HepG2 (cell line): ENCODE data around the gene NHP2. TPM values are rescaled to one million over a fixed set of nuclear protein-coding genes. Genes with fewer than 3 reads are reported as not detected.

Experiments
- ATAC-seq: fragments of 200-7000 bp; cut with Tn5 transposase; 3 replicates; pipeline ENCODE4 v1.9.1; 2020; ENCODE audit warnings: mild to moderate bottlenecking, moderate library complexity
- BruUV-seq: library from RNA; stranded (reverse); fragments of 400-500 nt; replicated peaks from 2 replicates; lab custom pipeline; 2021; lab: Mats Ljungman, UMichigan
- CTCF ChIA-PET: fragments of 300-600 bp; formaldehyde crosslinking; extraction: SDS; loops from one replicate; lab custom pipeline; 2021; ENCODE audit warnings: low total read pairs, inconsistent platforms, low intra/inter-chr PET ratio; lab: Yijun Ruan, JAX
- POLR2A ChIA-PET: fragments of 350-600 bp; sonication (Branson Sonifier 250); formaldehyde crosslinking; loops from one replicate; lab custom pipeline; 2020; ENCODE audit warnings: antibody characterized with exemption, inconsistent platforms; lab: Yijun Ruan, JAX
- DNase-seq: peaks from one replicate; pipeline ENCODE4 v3.0.0-alpha.2; 2015; ENCODE audit warnings: low spot score
- FAIRE-seq: peaks from 3 replicates; lab custom pipeline; 2011; peaks lifted over from hg19 to GRCh38; lab: Jason Lieb, UNC
- H2AFZ ChIP-seq: one replicate; pipeline ENCODE4 v1.6.1; 2011; ENCODE audit warnings: low read length, inconsistent platforms
- H3K27ac ChIP-seq: fragments of 300-600 bp; 3 replicates; pipeline ENCODE4 v1.8.0; 2011; ENCODE audit warnings: mixed run types, mild to moderate bottlenecking, mixed read lengths, low read length, inconsistent platforms; ENCODE audit not compliant: insufficient read depth; ENCODE audit errors: extremely low read length
- H3K27me3 ChIP-seq, 2 experiments: fragments of 200-600 bp in 1 of 2; 2 replicates in 1 of 2; 3 replicates in 1 of 2; pipeline versions ENCODE4 v1.6.0 to v1.8.0; 2011; ENCODE audit warnings: low read length in 2 of 2, mild to moderate bottlenecking in 2 of 2, moderate library complexity in 2 of 2, inconsistent platforms in 1 of 2; ENCODE audit not compliant: insufficient read depth in 2 of 2, control insufficient read depth in 1 of 2
- H3K36me3 ChIP-seq, 2 experiments: fragments of 200-600 bp in 1 of 2; replicated peaks in 1 of 2; 2 replicates in 1 of 2; 3 replicates in 1 of 2; pipeline versions ENCODE4 v1.5.1 to v1.8.0; 2011; ENCODE audit warnings: low read length in 2 of 2, inconsistent platforms in 1 of 2; ENCODE audit not compliant: insufficient read depth in 2 of 2, control insufficient read depth in 1 of 2
- H3K4me1 ChIP-seq: 2 replicates; pipeline ENCODE4 v1.5.1; 2012; ENCODE audit warnings: low read length, inconsistent platforms; ENCODE audit not compliant: insufficient read depth
- H3K4me2 ChIP-seq: 2 replicates; pipeline ENCODE4 v1.6.0; 2011; ENCODE audit warnings: low read depth, low read length, inconsistent platforms
- H3K4me3 ChIP-seq, 3 experiments: fragments of 200-600 bp in 1 of 3; sonication (generic), shearing (Covaris generic) in 1 of 3; replicated peaks in 1 of 3; 2 replicates each; pipeline ENCODE4 v1.5.1; 2011 to 2016; ENCODE audit warnings: low read length in 3 of 3, inconsistent platforms in 2 of 3, low read depth in 2 of 3, mild to moderate bottlenecking in 2 of 3, control low read depth in 1 of 3, mixed read lengths in 1 of 3; ENCODE audit not compliant: insufficient read depth in 1 of 3
- H3K79me2 ChIP-seq: one replicate; pipeline ENCODE4 v1.6.1; 2011; ENCODE audit warnings: low read length, inconsistent platforms; ENCODE audit not compliant: insufficient read depth
- H3K9ac ChIP-seq: 2 replicates; pipeline ENCODE4 v1.6.0; 2011; ENCODE audit warnings: mild to moderate bottlenecking, low read depth, low read length, inconsistent platforms; ENCODE audit not compliant: insufficient read depth
- H3K9me3 ChIP-seq: 2 replicates; pipeline ENCODE4 v1.5.1; 2012; ENCODE audit warnings: mild to moderate bottlenecking, low read length
- H4K20me1 ChIP-seq: 2 replicates; pipeline ENCODE4 v1.6.0; 2011; ENCODE audit warnings: inconsistent platforms, mild to moderate bottlenecking, low read length, moderate library complexity; ENCODE audit not compliant: insufficient read depth
- IRF2 ChIP-seq: IDR thresholded peaks from 2 replicates; pipeline ENCODE4 v1.6.1; 2018; ENCODE audit warnings: missing genetic modification reagents, missing compliant biosample characterization
- NR1H2 ChIP-seq: sonication (generic); formaldehyde crosslinking; IDR thresholded peaks from 2 replicates; pipeline ENCODE4 v1.8.1; 2022; ENCODE audit warnings: low read depth, missing genetic modification reagents, borderline replicate concordance
- ZNF782 ChIP-seq: sonication (generic); formaldehyde crosslinking; IDR thresholded peaks from 2 replicates; pipeline ENCODE4 v1.4.0; 2020; ENCODE audit warnings: missing genetic modification reagents, mild to moderate bottlenecking, borderline replicate concordance
- WGBS: methylation state at CpG from one replicate; pipeline ENCODE4 v1.1.6; 2017; ENCODE audit warnings: low lambda C conversion rate; 5-methylcytosine and 5-hydroxymethylcytosine counted together
- in situ Hi-C: cut with HindIII; loops from 2 replicates; pipeline ENCODE4 v1.10.0; 2017; ENCODE audit warnings: low pct_unique_long_range_greater_than_20kb; ENCODE audit not compliant: extremely low pct_ligation_motif_present
- intact Hi-C: fragments of 100-400 bp; cut with micrococcal nuclease; formaldehyde crosslinking; loops from one replicate; pipeline ENCODE4 v1.10.0; 2022; ENCODE audit not compliant: unreplicated experiment
- polyA plus RNA-seq, 8 experiments: library from polyadenylated mRNA; depleted of rRNA in 3 of 8; stranded (reverse) in 7 of 8; unstranded in 1 of 8; fragments of >200 nt; fragmentation: Illumina TruSeq in 4 of 8; extraction: Trizol in 4 of 8; gene quantifications; 2 replicates each; pipeline versions ENCODE4 v1.2.1 to v1.2.3, GENCODE V29; 2011 to 2016; ENCODE audit warnings: low read depth in 4 of 8, missing spikeins in 1 of 8, mixed read lengths in 1 of 8; ENCODE audit not compliant: insufficient read depth in 1 of 8
- total RNA-seq, 5 experiments: library from RNA; depleted of rRNA; stranded (reverse); fragments of >200 nt; fragmentation: Illumina TruSeq; extraction: Trizol; gene quantifications; 2 replicates each; pipeline ENCODE4 v1.2.3, GENCODE V29; 2016; ENCODE audit warnings: low read depth in 1 of 5
- TF ChIP-seq, protein P1 (sequence below): sonication (generic); formaldehyde crosslinking; IDR thresholded peaks from 2 replicates; pipeline ENCODE4 v1.5.0; 2020; ENCODE audit warnings: mild to moderate bottlenecking, missing genetic modification reagents

NHP2 gene
- total and polyA plus RNA-seq, 2 of the 13 experiments (the other 11 are each of a cell fraction or from before 2014, with no cell fraction given) = 56.2 to 96.1 TPM

DNA sequence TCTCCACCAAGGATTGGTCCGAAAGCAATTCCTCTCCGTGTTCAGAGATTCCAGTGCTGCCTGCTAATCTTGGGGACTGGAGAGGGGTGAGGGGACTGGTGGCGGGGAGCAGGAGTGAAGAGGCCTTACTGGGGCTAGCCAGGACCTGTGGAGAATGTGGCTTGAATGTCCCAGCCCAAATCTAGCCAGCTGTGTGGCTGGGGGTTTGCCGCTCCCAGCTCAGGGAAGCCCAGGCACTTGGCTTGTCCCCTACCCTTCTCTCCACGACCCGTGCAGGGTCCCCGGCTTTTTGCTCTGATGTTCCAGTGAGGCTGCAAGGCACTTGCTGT, 37.9 kb downstream of the NHP2 start:
- H3K79me2 ChIP-seq = no peaks in the 10 kb centered on the region
- no peaks in the 10 kb centered on the region for H4K20me1 ChIP-seq
- H3K4me3 ChIP-seq = peak overlapping the region in 1 of 3 experiments; percentile 36; a peak in 1 of 6 replicates
- no peak for DNase-seq
- ATAC-seq = no peak
- no peak overlapping the region for H3K9ac ChIP-seq
- peaks cover 10 to 66% of the 10 kb centered on the region in 2 experiments for H3K27me3 ChIP-seq
- no peak overlapping the region for H3K27ac ChIP-seq
- peaks cover 15% of the 10 kb centered on the region for H3K4me1 ChIP-seq
- H2AFZ ChIP-seq = no peak overlapping the region
- H3K9me3 ChIP-seq = no peaks in the 10 kb centered on the region
- intact Hi-C loops = no loop called here
- CTCF ChIA-PET = no interaction called here
- WGBS = 30% methylated on average over 6 of the region's 7 CpGs
- FAIRE-seq = no peak
- BruUV-seq = no TSS peak
- no peaks in the 10 kb centered on the region for H3K36me3 ChIP-seq
- peak overlapping the region; percentile 32; the same call in 1 of the 2 replicates for H3K4me2 ChIP-seq
- in situ Hi-C loops = no loop called here
- TF ChIP-seq, protein P1, sequence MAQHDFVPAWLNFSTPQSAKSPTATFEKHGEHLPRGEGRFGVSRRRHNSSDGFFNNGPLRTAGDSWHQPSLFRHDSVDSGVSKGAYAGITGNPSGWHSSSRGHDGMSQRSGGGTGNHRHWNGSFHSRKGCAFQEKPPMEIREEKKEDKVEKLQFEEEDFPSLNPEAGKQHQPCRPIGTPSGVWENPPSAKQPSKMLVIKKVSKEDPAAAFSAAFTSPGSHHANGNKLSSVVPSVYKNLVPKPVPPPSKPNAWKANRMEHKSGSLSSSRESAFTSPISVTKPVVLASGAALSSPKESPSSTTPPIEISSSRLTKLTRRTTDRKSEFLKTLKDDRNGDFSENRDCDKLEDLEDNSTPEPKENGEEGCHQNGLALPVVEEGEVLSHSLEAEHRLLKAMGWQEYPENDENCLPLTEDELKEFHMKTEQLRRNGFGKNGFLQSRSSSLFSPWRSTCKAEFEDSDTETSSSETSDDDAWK (CRISPR knock-in tag) = no peak
- TF ChIP-seq, all 625 proteins: peak for 0
- POLR2A ChIA-PET = no interaction called here

DNA sequence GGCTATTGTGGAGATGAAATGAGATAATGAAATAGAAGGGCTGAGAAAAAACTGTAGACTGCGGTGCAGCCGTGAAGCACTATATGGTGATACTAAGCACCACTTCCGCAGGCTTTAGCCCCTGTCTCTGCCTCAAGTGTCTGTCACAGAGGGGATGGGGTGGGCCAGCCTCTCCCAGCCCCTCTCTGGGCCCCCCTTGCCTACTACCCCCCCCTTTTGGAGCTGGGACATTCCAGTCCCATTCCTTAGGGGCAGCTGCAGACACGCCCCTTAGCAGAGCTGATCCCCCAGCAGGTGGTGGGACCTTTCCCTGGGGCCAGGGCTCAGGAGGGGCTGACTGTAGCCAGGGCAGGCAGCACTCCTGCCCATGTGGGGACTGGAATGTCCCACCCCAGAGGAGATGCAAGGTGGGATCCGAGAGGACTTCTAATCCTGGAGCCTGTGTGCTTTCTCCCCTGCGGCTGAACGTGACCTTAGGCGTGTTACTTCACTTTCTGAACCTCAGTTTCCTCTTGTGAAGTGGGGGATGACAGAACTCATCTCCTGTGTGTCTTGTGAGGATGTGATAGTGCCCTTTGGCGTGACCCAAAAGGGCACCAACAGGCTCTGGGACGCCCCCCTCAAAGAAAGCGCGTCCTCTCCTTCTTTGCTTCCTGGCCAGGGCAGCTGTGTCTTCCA, 38.4 kb downstream of the NHP2 start:
- in situ Hi-C loops (no loop called here), intact Hi-C loops (no loop called here)
- no peak for FAIRE-seq
- H3K27ac ChIP-seq = no peak overlapping the region
- TF ChIP-seq NR1H2 (CRISPR knock-in tag) = no peak
- no peak for TF ChIP-seq ZNF782 (CRISPR knock-in tag)
- TF ChIP-seq IRF2 (CRISPR knock-in tag) = no peak
- TF ChIP-seq, all 625 proteins: peak for 0
- no peaks in the 10 kb centered on the region for H3K36me3 ChIP-seq
- H3K4me1 ChIP-seq = peaks cover 15% of the 10 kb centered on the region
- POLR2A ChIA-PET = no interaction called here
- H4K20me1 ChIP-seq = no peaks in the 10 kb centered on the region
- CTCF ChIA-PET = no interaction called here
- no peak overlapping the region for H3K9ac ChIP-seq
- no peaks in the 10 kb centered on the region for H3K9me3 ChIP-seq
- no peak for ATAC-seq
- H3K4me3 ChIP-seq = no peak overlapping the region; a peak in 1 of 6 replicates
- no peak for DNase-seq
- H3K27me3 ChIP-seq = peaks cover 10 to 71% of the 10 kb centered on the region in 2 experiments
- H3K4me2 ChIP-seq = peak overlapping the region; percentile 32; the same call in 1 of the 2 replicates
- no peaks in the 10 kb centered on the region for H3K79me2 ChIP-seq
- no TSS peak for BruUV-seq
- no peak overlapping the region for H2AFZ ChIP-seq
- 18% methylated on average over 8 of the region's 12 CpGs for WGBS
